Ammon's horn (tissue), 1 donor: ENCODE results near the gene APLNR.
"Not testable (repeated sequence)": the region's sequence is repeated elsewhere in the genome, so short reads cannot be mapped to it uniquely, and the experiment has no call there.

Experiments used
- DNase-seq: peaks from one replicate; pipeline ENCODE4 v3.0.0-alpha.2; 2016; ENCODE audit warnings: low spot score

The APLNR gene

GRCh38 chr11:57237204-57237681, at the start of gene APLNR:
Gene APLNR, minus strand, starts transcription at chr11:57237250. Its CDS starts 246 bp downstream, at chr11:57237004.
- peak; percentile 24 for DNase-seq

- DNase-seq: no peak
Observed at GRCh38 chr11:57283231-57283990, 46.4 kb upstream of the APLNR start.

GRCh38 chr11:57281546-57281945, 44.5 kb upstream of the APLNR start:
- DNase-seq: not testable (repeated sequence)

- no peak for DNase-seq
Observed at GRCh38 chr11:57279116-57279515, 42.1 kb upstream of the APLNR start.

GRCh38 chr11:57278721-57279095, 41.7 kb upstream of the APLNR start:
- DNase-seq: no peak

- peak; percentile 81 for DNase-seq
Observed at GRCh38 chr11:57277845-57278720, 41.0 kb upstream of the APLNR start.

- DNase-seq: no peak
Observed at GRCh38 chr11:57276971-57277675, 40.1 kb upstream of the APLNR start.

GRCh38 chr11:57276169-57276970, 39.3 kb upstream of the APLNR start:
- DNase-seq: no peak

- DNase-seq: no peak
Observed at GRCh38 chr11:57275582-57275981, 38.5 kb upstream of the APLNR start.

- DNase-seq: no peak
Observed at GRCh38 chr11:57274904-57275498, 38.0 kb upstream of the APLNR start.

GRCh38 chr11:57273448-57274058, 36.5 kb upstream of the APLNR start:
- DNase-seq: no peak

GRCh38 chr11:57269571-57270021, 32.5 kb upstream of the APLNR start:
- no peak for DNase-seq

- no peak for DNase-seq
Observed at GRCh38 chr11:57266157-57266556, 29.1 kb upstream of the APLNR start.

GRCh38 chr11:57263351-57263750, 26.3 kb upstream of the APLNR start:
- DNase-seq: no peak

GRCh38 chr11:57262157-57262556, 25.1 kb upstream of the APLNR start:
- DNase-seq: no peak

- DNase-seq: no peak
Observed at GRCh38 chr11:57260937-57261783, 24.1 kb upstream of the APLNR start.

GRCh38 chr11:57256119-57256518, 19.1 kb upstream of the APLNR start:
- no peak for DNase-seq

- DNase-seq: no peak
Observed at GRCh38 chr11:57255618-57256017, 18.6 kb upstream of the APLNR start.

- DNase-seq: no peak
Observed at GRCh38 chr11:57254631-57255030, 17.6 kb upstream of the APLNR start.
